HCT116 (cell line): ENCODE data around the gene SPRED2.

Experiments used
- SP1 ChIP-seq: IDR thresholded peaks from 2 replicates; pipeline ENCODE4 v1.6.1; 2012; ENCODE audit warnings: low read depth
- TF ChIP-seq, protein P1 (sequence below): IDR thresholded peaks from 2 replicates; pipeline ENCODE4 v1.6.1; 2012

DNA sequence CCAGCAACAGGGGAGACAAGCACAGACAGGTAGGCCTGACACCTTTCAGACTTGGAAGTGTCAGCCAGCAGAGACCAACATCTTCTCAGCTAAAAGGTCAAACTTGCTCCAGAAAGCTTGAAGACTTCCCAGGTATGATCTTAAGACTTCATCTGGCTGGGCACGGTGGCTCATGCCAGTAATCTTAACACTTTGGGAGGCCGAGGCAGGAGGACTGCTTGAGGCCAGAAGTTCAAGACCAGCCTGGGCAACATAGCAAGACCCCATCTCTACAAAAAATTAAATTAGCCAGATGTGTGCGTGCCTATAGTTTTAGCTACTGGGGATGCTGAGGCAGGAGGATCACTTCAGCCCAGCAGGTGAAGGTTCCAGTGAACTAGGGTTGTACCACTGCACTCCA is 39.0 kb upstream of the SPRED2 start:
- no peak for TF ChIP-seq SP1
- TF ChIP-seq, protein P1, sequence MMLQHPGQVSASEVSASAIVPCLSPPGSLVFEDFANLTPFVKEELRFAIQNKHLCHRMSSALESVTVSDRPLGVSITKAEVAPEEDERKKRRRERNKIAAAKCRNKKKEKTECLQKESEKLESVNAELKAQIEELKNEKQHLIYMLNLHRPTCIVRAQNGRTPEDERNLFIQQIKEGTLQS: no peak
